ENCODE results near the gene SLC51B. TPM values are rescaled to one million over a fixed set of nuclear protein-coding genes. Genes with fewer than 3 reads are reported as not detected.
A peak's percentile ranks its signal among the peaks of the same experiment; 100 is the strongest.
"Not testable (repeated sequence)": the region's sequence is repeated elsewhere in the genome, so short reads cannot be mapped to it uniquely, and the experiment has no call there.

The SLC51B gene
- polyA plus RNA-seq, 10 donors = 1.2 to 2.3 (median 1.6) TPM

DNA sequence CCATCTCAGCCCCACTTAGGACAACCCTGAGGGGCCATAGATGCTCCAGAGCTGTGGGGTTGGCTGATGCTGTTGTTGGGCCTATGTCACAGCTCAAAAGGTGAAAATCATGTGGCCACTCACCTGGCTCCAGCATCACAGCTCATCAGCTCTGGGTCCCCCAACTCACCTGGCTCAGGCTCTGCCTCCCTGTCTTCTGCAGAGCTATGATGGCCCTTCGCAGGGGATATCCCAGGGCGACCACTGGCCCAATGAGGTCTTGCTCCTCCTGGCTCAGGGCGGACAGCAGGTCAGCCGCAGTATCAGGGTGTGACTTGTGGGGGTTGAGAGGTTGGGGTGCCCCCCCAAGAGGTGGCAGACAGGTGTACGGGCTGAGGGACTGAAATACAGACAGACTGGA is 54.1 kb downstream of the SLC51B start:
- DNase-seq = no peak

DNA sequence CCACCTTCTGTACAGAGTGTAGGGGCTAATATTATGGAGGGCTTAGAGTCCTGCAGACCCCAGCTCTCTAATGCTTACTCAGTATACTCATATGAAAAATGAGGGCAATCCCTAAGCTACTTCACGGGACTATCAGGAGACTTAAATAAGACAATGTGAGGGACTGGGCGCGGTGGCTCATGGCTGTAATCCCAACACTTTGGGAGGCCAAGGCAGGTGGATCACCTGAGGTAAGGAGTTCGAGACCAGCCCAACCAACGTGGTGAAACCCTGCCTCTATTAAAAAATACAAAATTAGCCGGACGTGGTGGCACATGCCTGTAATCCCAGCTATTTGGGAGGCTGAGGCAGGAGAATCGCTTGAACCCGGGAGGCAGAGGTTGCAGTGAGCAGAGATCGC is 54.6 kb downstream of the SLC51B start:
- not testable (repeated sequence) for DNase-seq

DNA sequence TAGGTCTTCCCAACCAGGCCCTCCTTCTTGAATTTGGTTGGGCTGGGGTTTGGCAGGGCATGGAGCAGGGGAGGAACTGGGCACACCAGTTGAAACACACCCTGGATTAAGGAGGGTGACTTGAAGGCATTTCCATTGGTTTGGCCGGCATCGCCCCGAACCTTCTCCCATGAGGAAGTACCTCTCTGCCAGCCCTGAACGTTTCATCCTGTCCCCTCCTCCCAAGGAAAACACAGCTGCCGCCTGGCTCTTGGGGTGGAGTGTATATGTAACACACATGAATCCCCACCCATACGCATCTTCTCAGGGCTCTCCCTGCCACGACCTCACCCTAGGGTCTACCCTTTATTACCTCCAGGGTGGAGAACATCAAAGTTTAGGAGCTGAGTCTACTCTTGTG is 55.3 kb downstream of the SLC51B start:
- DNase-seq = no peak

- DNase-seq = peak; percentile 59 to 86 (median 79)
Measured at GRCh38 chr15:65101411-65101890, 56.3 kb downstream of the SLC51B start.

GRCh38 chr15:65101891-65102708 is 56.9 kb downstream of the SLC51B start:
- no peak for DNase-seq

DNA sequence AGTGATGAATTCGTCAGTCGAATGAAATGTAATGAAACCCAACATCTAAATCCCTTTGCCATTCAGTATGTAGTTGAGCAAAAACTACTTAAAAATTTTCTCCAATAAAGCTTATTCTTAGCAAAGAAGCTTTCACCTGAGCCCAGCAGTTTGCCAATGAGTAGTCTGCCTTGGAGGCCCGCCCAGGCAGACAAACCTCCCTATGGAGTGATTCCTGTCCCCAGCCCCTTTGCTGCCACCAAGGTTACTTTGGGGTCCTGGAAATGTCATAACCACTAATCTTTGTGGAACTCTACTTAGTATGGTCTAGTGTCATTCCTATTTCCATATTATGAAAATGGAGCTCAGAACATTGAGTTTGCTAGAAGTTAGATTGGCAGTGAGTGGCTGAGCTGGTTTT is 57.7 kb downstream of the SLC51B start:
- no peak for DNase-seq

Other genes starting within 250 kb of the SLC51B start
- 10 to 100 TPM in 1 of 10 donors, 1 to 10 TPM in 9; 3.6 to 11.0 (median 6.1) TPM for gene PIF1, start 219.7 kb upstream of the SLC51B start, polyA plus RNA-seq (ENCODE audit: insufficient read length in 10 of 10)
- 10 to 100 TPM; 12.7 to 17.2 (median 13.4) TPM for gene PLEKHO2, start 203.5 kb upstream of the SLC51B start, polyA plus RNA-seq (ENCODE audit: insufficient read length in 10 of 10)
- 1 to 10 TPM; 3.1 to 9.9 (median 5.2) TPM for gene ANKDD1A, start 133.5 kb upstream of the SLC51B start, polyA plus RNA-seq (ENCODE audit: insufficient read length in 10 of 10)
- 10 to 100 TPM; 65.6 to 89.1 (median 80.8) TPM for gene SPG21, start 55.5 kb upstream of the SLC51B start, polyA plus RNA-seq (ENCODE audit: insufficient read length in 10 of 10)
- 10 to 100 TPM in 3 of 10 donors, 1 to 10 TPM in 7; 6.2 to 11.6 (median 9.2) TPM for gene MTFMT, start 15.7 kb upstream of the SLC51B start, polyA plus RNA-seq (ENCODE audit: insufficient read length in 10 of 10)
- gene RASL12, start 22.6 kb downstream of the SLC51B start, polyA plus RNA-seq (ENCODE audit: insufficient read length in 10 of 10) = 10 to 100 TPM; 10.9 to 16.4 (median 12.7) TPM
- 1 to 10 TPM in 8 of 10 donors, under 1 TPM in 2; 0.62 to 2.6 (median 1.5) TPM for gene KBTBD13, start 31.4 kb downstream of the SLC51B start, polyA plus RNA-seq (ENCODE audit: insufficient read length in 10 of 10)
- gene UBAP1L, start 69.8 kb downstream of the SLC51B start, polyA plus RNA-seq (ENCODE audit: insufficient read length in 10 of 10) = 1 to 10 TPM; 2.4 to 6.6 (median 4.1) TPM
- gene PDCD7, start 88.4 kb downstream of the SLC51B start, polyA plus RNA-seq (ENCODE audit: insufficient read length in 10 of 10) = 10 to 100 TPM; 15.7 to 26.6 (median 20.3) TPM
- gene CLPX, start 140.0 kb downstream of the SLC51B start, polyA plus RNA-seq (ENCODE audit: insufficient read length in 10 of 10) = 10 to 100 TPM; 35.5 to 46.6 (median 43.1) TPM
- 10 to 100 TPM; 24.4 to 44.1 (median 33.0) TPM for gene CILP, start 166.1 kb downstream of the SLC51B start, polyA plus RNA-seq (ENCODE audit: insufficient read length in 10 of 10)
- 10 to 100 TPM in 9 of 10 donors, 1 to 10 TPM in 1; 9.3 to 14.1 (median 12.5) TPM for gene PARP16, start 241.5 kb downstream of the SLC51B start, polyA plus RNA-seq (ENCODE audit: insufficient read length in 10 of 10)